Spleen (tissue), 11 donors: ENCODE measurements around the gene NACC1. TPM values are rescaled to one million over a fixed set of nuclear protein-coding genes. Genes with fewer than 3 reads are reported as not detected.

Experiments used
- DNase-seq: peaks from one replicate; pipeline ENCODE4 v3.0.0-alpha.2; 2020
- H3K27ac ChIP-seq, 8 donors: fragments of 200-600 bp; sonication (generic) in 7 of 8; 1 replicate in 4 of 8; 2 replicates in 4 of 8; pipeline versions ENCODE4 v1.5.0 to v1.8.0; 2016 to 2021; ENCODE audit warnings: inconsistent platforms in 4 of 8, mild to moderate bottlenecking in 4 of 8, moderate library complexity in 1 of 8
- H3K27me3 ChIP-seq, 7 donors: fragments of 200-600 bp; sonication (generic) in 6 of 7; replicated peaks in 1 of 7; 1 replicate in 4 of 7; 2 replicates in 3 of 7; pipeline versions ENCODE4 v1.5.0 to v1.8.0; 2016 to 2021; ENCODE audit warnings: inconsistent platforms in 3 of 7, mild to moderate bottlenecking in 1 of 7
- H3K36me3 ChIP-seq, 6 donors: fragments of 200-600 bp; sonication (generic) in 5 of 6; 1 replicate in 4 of 6; 2 replicates in 2 of 6; pipeline versions ENCODE4 v1.5.0 to v1.8.0; 2016 to 2021; ENCODE audit warnings: inconsistent platforms in 2 of 6
- H3K4me1 ChIP-seq, 6 donors: fragments of 200-600 bp; sonication (generic) in 5 of 6; 1 replicate in 3 of 6; 2 replicates in 3 of 6; pipeline versions ENCODE4 v1.5.0 to v1.8.0; 2016 to 2021; ENCODE audit warnings: inconsistent platforms in 3 of 6
- H3K4me3 ChIP-seq, 8 donors: fragments of 200-600 bp; sonication (generic) in 7 of 8; 1 replicate in 4 of 8; 2 replicates in 4 of 8; pipeline versions ENCODE4 v1.5.0 to v1.8.0; 2016 to 2021; ENCODE audit warnings: inconsistent platforms in 4 of 8, mild to moderate bottlenecking in 4 of 8, moderate library complexity in 2 of 8
- H3K9me3 ChIP-seq, 8 donors: fragments of 200-600 bp; sonication (generic) in 7 of 8; 1 replicate in 4 of 8; 2 replicates in 4 of 8; pipeline versions ENCODE4 v1.5.0 to v1.8.0; 2016 to 2021; ENCODE audit warnings: inconsistent platforms in 4 of 8
- POLR2A ChIP-seq, 3 donors: fragments of 450-650 bp; IDR thresholded peaks; one replicate each; pipeline ENCODE4 v1.5.1; 2017; ENCODE audit warnings: antibody characterized with exemption in 3 of 3, mild to moderate bottlenecking in 1 of 3
- POLR2AphosphoS5 ChIP-seq, 3 donors: sonication (generic); formaldehyde crosslinking; IDR thresholded peaks; one replicate each; pipeline ENCODE4 v1.5.1; 2017; ENCODE audit warnings: antibody characterized with exemption in 3 of 3
- WGBS, 5 donors: extraction: QIAGEN DNeasy Blood & Tissue Kit in 3 of 5; methylation state at CpG; one replicate each; pipeline versions ENCODE4 v1.1.5 to v1.1.7; 2013 to 2018; 5-methylcytosine and 5-hydroxymethylcytosine counted together
- intact Hi-C: fragments of 100-400 bp; cut with DNase I; formaldehyde crosslinking; loops from one replicate; pipeline ENCODE4 v1.15.0; 2023; ENCODE audit warnings: low total_unique reads
- polyA plus RNA-seq, 3 donors: library from polyadenylated mRNA; stranded (reverse); fragments of 200-250 nt; gene quantifications; one replicate each; pipeline ENCODE4 v1.2.1, GENCODE V29; 2013
- total RNA-seq, 7 donors: library from RNA; depleted of rRNA in 3 of 7; stranded (reverse); fragments of >200 nt in 3 of 7; fragmentation: NEBNext Ultra II Directional in 4 of 7; extraction: Animal tissue kit (Norgen Biotek cat#: 25700) in 4 of 7; gene quantifications; one replicate each; pipeline versions ENCODE4 v1.1.0 to v1.2.1, GENCODE V29; 2016 to 2021
- TF ChIP-seq, protein P1 (sequence below), 11 experiments: fragments of 200-600 bp in 7 of 11; fragments of 450-650 bp in 4 of 11; sonication (generic) in 4 of 11; IDR thresholded peaks in 8 of 11; conservative IDR thresholded peaks in 3 of 11; 1 replicate in 7 of 11; 2 replicates in 4 of 11; pipeline versions ENCODE4 v1.4.0 to v1.8.0; 2016 to 2021; ENCODE audit warnings: antibody characterized with exemption in 11 of 11, inconsistent platforms in 4 of 11, mild to moderate bottlenecking in 1 of 11
- donor health status: healthy with polysubstance abuse.
- donor health status: DM: no; HTN: no; CAD: no; lungs with moderate emphysema.
- donor health status: DM: no; HTN: no; CAD: no.
- donor health status: Bipolar disorder and iron deficiency.
- donor health status: healthy.
- donor health status: DM: no; HTN: no; CAD: no.
- donor health status: DM: yes; HTN: yes; CAD: no.

NACC1 gene
- total and polyA plus RNA-seq, 10 donors = 5.5 to 47.0 (median 34.3) TPM

DNA sequence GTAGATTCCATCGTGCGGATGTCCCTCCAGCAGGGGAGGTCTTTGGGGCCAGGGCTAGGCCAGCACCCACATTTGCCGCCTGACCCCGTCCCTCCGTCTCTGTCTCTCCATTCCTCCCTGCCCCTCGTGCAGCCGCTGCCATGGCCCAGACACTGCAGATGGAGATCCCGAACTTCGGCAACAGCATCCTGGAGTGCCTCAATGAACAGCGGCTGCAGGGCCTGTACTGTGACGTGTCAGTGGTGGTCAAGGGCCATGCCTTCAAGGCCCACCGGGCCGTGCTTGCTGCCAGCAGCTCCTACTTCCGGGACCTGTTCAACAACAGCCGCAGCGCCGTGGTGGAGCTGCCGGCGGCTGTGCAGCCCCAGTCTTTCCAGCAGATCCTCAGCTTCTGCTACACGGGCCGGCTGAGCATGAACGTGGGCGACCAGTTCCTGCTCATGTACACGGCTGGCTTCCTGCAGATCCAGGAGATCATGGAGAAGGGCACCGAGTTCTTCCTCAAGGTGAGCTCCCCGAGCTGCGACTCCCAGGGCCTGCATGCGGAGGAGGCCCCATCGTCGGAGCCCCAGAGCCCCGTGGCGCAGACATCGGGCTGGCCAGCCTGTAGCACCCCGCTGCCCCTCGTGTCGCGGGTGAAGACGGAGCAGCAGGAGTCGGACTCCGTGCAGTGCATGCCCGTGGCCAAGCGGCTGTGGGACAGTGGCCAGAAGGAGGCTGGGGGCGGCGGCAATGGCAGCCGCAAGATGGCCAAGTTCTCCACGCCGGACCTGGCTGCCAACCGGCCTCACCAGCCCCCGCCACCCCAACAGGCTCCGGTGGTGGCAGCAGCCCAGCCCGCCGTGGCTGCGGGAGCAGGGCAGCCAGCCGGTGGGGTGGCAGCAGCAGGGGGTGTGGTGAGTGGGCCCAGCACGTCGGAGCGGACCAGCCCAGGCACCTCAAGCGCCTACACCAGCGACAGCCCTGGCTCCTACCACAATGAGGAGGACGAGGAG lies 17.3 kb downstream of the NACC1 start:
- TF ChIP-seq POLR2AphosphoS5 (IDR thresholded peaks at IDR 0.05) = peak in 1 of 3 donors; percentile 20
- TF ChIP-seq, protein P1, sequence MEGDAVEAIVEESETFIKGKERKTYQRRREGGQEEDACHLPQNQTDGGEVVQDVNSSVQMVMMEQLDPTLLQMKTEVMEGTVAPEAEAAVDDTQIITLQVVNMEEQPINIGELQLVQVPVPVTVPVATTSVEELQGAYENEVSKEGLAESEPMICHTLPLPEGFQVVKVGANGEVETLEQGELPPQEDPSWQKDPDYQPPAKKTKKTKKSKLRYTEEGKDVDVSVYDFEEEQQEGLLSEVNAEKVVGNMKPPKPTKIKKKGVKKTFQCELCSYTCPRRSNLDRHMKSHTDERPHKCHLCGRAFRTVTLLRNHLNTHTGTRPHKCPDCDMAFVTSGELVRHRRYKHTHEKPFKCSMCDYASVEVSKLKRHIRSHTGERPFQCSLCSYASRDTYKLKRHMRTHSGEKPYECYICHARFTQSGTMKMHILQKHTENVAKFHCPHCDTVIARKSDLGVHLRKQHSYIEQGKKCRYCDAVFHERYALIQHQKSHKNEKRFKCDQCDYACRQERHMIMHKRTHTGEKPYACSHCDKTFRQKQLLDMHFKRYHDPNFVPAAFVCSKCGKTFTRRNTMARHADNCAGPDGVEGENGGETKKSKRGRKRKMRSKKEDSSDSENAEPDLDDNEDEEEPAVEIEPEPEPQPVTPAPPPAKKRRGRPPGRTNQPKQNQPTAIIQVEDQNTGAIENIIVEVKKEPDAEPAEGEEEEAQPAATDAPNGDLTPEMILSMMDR (IDR thresholded peaks at IDR 0.05 in 8 of 11, conservative IDR thresholded peaks at IDR 0.05 in 3 of 11) = no peak
- H3K36me3 ChIP-seq = peaks cover 0 to 84% (median 42%) of the 10 kb centered on the region in 6 donors
- H3K4me1 ChIP-seq = peaks cover 0 to 45% (median 7%) of the 10 kb centered on the region in 6 donors
- no peak for DNase-seq
- H3K9me3 ChIP-seq = no peaks in the 10 kb centered on the region
- no peaks in the 10 kb centered on the region for H3K27me3 ChIP-seq
- H3K27ac ChIP-seq = no peak overlapping the region
- intact Hi-C loops = no loop called here
- 93 to 98% (median 94%) methylated on average over 32 to 60 of the region's 60 CpGs for whole genome bisulfite sequencing, 5 donors
- H3K4me3 ChIP-seq = no peak overlapping the region

DNA sequence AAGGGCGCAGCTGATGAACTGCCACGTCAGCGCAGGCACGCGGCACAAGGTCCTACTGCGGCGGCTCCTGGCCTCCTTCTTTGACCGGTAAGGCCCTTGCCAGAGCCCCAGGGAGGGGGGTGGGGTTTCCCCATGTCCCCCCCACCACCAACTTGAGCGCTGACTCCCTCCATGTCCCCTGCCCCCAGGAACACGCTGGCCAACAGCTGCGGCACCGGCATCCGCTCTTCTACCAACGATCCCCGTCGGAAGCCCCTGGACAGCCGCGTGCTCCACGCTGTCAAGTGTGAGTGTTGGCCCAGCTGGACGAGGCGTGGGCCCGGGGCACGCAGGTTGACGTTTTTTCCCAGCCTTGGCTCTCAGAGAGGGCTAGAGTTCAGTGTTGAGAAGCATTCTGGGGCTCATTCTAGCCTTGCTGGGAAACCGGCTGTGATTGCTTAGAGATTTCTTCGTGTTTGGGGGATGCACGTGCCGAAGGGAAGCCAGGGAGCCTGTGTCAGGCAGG lies 19.3 kb downstream of the NACC1 start:
- intact Hi-C loops = no loop called here
- H3K36me3 ChIP-seq = peaks cover 0 to 98% (median 42%) of the 10 kb centered on the region in 6 donors
- no peak overlapping the region for H3K27ac ChIP-seq
- WGBS, 5 donors = 92 to 96% (median 94%) methylated on average over 24 to 28 of the region's 28 CpGs
- no peak overlapping the region for H3K4me3 ChIP-seq
- no peaks in the 10 kb centered on the region for H3K27me3 ChIP-seq
- no peak for DNase-seq
- H3K4me1 ChIP-seq = peaks cover 0 to 30% (median 3%) of the 10 kb centered on the region in 6 donors
- H3K9me3 ChIP-seq = no peaks in the 10 kb centered on the region
- TF ChIP-seq POLR2A (IDR thresholded peaks at IDR 0.05) (no peak), POLR2AphosphoS5 (IDR thresholded peaks at IDR 0.05) (no peak)

DNA sequence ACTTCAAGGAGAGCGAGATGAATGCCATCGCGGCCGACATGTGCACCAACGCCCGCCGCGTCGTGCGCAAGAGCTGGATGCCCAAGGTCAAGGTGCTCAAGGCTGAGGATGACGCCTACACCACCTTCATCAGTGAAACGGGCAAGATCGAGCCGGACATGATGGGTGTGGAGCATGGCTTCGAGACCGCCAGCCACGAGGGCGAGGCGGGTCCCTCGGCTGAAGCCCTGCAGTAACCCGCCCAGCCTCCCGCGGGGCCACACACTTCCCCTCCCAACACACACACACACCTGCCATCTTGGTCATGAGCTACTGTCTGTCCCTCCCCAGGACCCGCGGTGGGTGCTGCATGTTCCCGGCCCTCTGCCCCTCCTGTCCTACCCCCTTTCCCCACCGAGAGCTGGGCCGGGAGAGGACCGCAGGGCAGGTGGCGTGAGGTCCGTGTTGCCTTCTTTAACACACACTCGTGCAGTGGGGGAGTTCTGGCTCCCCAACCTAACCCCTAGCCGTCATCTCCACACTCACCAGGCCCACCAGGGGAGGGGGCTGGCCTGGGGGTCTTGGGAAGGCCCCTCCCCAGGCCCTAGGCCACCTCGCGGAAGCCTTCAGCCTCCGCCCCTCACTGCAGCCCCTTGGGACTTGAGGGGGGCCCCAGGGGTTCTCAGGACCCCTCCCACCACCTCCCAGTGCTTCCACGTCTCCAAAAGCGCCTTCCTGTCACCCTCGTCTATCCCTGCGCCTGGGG lies 20.3 kb downstream of the NACC1 start:
- H3K4me1 ChIP-seq = peaks cover 0 to 24% (median 2%) of the 10 kb centered on the region in 6 donors
- DNase-seq = no peak
- peak overlapping the region in 1 of 8 donors; percentile 53 for H3K27ac ChIP-seq
- TF ChIP-seq, protein P1 (IDR thresholded peaks at IDR 0.05 in 8 of 11, conservative IDR thresholded peaks at IDR 0.05 in 3 of 11) = no peak
- peak in 1 of 3 donors; percentile 60 for TF ChIP-seq POLR2AphosphoS5 (IDR thresholded peaks at IDR 0.05)
- TF ChIP-seq POLR2A (IDR thresholded peaks at IDR 0.05) = no peak
- H3K9me3 ChIP-seq = no peaks in the 10 kb centered on the region
- no peaks in the 10 kb centered on the region for H3K27me3 ChIP-seq
- intact Hi-C loops = no loop called here
- 87 to 91% (median 87%) methylated on average over 38 to 40 of the region's 40 CpGs for WGBS, 5 donors
- no peak overlapping the region for H3K4me3 ChIP-seq
- H3K36me3 ChIP-seq = peaks cover 0 to 94% (median 46%) of the 10 kb centered on the region in 6 donors

DNA sequence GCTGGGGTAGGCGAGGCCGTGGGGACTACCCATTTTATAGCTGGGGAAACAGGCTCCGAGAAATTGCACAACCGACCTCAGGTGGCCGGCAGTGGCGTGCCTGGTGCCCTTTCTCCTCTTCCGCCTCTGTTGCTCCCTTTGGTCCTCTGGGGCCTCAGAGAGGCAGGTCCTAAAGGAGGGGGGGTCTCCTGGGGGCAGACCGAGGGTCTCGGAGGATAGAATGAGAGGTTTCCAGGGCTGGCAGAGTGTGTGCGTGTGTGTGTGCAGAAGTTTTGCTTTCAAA lies 20.8 kb downstream of the NACC1 start:
- peaks cover 0 to 94% (median 51%) of the 10 kb centered on the region in 6 donors for H3K36me3 ChIP-seq
- no peaks in the 10 kb centered on the region for H3K27me3 ChIP-seq
- H3K9me3 ChIP-seq = no peaks in the 10 kb centered on the region
- H3K4me1 ChIP-seq = peaks cover 0 to 24% (median 3%) of the 10 kb centered on the region in 6 donors
- peak overlapping the region in 1 of 8 donors; percentile 53 for H3K27ac ChIP-seq
- TF ChIP-seq, protein P1 (IDR thresholded peaks at IDR 0.05 in 8 of 11, conservative IDR thresholded peaks at IDR 0.05 in 3 of 11) = no peak
- TF ChIP-seq POLR2A (IDR thresholded peaks at IDR 0.05) = no peak
- no peak for TF ChIP-seq POLR2AphosphoS5 (IDR thresholded peaks at IDR 0.05)
- intact Hi-C loops = no loop called here
- DNase-seq = no peak
- no peak overlapping the region for H3K4me3 ChIP-seq
- 52 to 91% (median 79%) methylated on average over 10 of the region's 10 CpGs for WGBS, 5 donors
